Esophagus (tissue), 2 donors: ENCODE measurements around the gene CDC42BPA. TPM values are rescaled to one million over a fixed set of nuclear protein-coding genes. Genes with fewer than 3 reads are reported as not detected.

ENCODE experiments used
- H3K27ac ChIP-seq, 2 donors: one replicate each; pipeline ENCODE4 v1.5.1; 2013; ENCODE audit warnings: low read depth in 2 of 2, mild to moderate bottlenecking in 2 of 2, inconsistent platforms in 1 of 2, low read length in 1 of 2, moderate library complexity in 1 of 2
- H3K27me3 ChIP-seq, 2 donors: one replicate each; pipeline ENCODE4 v1.6.1; 2013; ENCODE audit warnings: low read length in 2 of 2, control low read depth in 1 of 2, mild to moderate bottlenecking in 1 of 2; ENCODE audit not compliant: insufficient read depth in 2 of 2, control insufficient read depth in 1 of 2
- H3K36me3 ChIP-seq, 2 donors: one replicate each; pipeline ENCODE4 v1.6.1; 2013; ENCODE audit warnings: low read length in 1 of 2; ENCODE audit not compliant: control insufficient read depth in 2 of 2, insufficient read depth in 2 of 2
- H3K4me1 ChIP-seq, 2 donors: one replicate each; pipeline ENCODE4 v1.6.1; 2013; ENCODE audit warnings: low read length in 1 of 2; ENCODE audit not compliant: control insufficient read depth in 2 of 2, insufficient read depth in 2 of 2
- H3K4me3 ChIP-seq, 2 donors: one replicate each; pipeline ENCODE4 v1.5.1; 2013; ENCODE audit warnings: low read length in 2 of 2, mild to moderate bottlenecking in 2 of 2, low read depth in 1 of 2, moderate library complexity in 1 of 2
- H3K9me3 ChIP-seq, 2 donors: one replicate each; pipeline ENCODE4 v1.6.1; 2013; ENCODE audit warnings: mild to moderate bottlenecking in 2 of 2, low read depth in 1 of 2, low read length in 1 of 2, moderate library complexity in 1 of 2; ENCODE audit not compliant: control insufficient read depth in 2 of 2, insufficient read depth in 1 of 2
- WGBS, 2 donors: extraction: QIAGEN DNeasy Blood & Tissue Kit; methylation state at CpG; one replicate each; pipeline ENCODE4 v1.1.7; 2013; 5-methylcytosine and 5-hydroxymethylcytosine counted together
- polyA plus RNA-seq, 2 donors: library from polyadenylated mRNA; stranded (reverse); fragments of 200-250 nt; gene quantifications; one replicate each; pipeline ENCODE4 v1.2.3, GENCODE V29; 2013
- donor health status: healthy with polysubstance abuse.
- donor health status: Bipolar disorder and iron deficiency.

CDC42BPA gene, protein sequence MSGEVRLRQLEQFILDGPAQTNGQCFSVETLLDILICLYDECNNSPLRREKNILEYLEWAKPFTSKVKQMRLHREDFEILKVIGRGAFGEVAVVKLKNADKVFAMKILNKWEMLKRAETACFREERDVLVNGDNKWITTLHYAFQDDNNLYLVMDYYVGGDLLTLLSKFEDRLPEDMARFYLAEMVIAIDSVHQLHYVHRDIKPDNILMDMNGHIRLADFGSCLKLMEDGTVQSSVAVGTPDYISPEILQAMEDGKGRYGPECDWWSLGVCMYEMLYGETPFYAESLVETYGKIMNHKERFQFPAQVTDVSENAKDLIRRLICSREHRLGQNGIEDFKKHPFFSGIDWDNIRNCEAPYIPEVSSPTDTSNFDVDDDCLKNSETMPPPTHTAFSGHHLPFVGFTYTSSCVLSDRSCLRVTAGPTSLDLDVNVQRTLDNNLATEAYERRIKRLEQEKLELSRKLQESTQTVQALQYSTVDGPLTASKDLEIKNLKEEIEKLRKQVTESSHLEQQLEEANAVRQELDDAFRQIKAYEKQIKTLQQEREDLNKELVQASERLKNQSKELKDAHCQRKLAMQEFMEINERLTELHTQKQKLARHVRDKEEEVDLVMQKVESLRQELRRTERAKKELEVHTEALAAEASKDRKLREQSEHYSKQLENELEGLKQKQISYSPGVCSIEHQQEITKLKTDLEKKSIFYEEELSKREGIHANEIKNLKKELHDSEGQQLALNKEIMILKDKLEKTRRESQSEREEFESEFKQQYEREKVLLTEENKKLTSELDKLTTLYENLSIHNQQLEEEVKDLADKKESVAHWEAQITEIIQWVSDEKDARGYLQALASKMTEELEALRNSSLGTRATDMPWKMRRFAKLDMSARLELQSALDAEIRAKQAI (N-terminal part only)
- 1 to 10 TPM; 2.5 to 3.6 TPM for polyA plus RNA-seq

DNA sequence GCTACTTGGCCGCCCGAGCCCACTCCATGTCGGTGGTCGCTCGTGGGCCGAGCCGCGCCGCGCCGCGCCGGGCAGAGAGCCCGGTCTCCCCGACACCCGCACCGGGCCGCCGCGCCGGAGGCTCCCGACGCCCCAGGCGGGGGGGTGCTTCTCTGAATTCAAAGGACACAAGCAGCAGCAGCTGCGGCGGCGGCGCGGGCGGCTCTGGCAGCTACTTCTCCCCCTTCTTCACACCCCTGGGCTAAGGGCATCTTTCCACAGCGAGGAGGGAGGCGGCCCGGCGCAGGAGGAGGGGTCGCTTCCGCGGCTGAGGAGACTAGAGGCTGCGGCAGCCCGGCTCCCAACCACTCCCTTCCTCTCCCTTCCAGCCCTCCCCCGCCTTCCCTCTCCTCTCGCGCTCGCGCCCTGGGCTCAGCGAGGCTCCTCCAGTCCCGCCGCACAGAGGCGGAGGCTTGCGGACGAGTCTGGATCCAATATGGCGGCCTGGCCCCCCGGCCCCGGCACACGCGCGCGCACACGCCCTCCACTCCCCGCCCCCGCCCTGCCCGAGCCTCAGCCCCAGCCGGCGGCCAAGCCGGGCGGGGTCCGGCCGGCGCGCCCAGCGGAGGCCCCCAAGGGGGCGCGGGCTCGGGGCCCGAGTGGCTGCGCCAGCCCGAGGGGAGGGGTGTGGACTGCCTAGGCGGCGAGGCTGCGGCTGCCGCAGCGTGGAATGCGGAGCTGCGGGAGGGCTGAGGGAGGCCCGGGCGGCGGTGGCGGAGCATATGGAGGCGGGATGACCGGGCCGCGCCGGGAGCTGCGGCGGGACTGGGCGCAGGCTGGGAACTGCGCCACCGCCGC lies at the start of gene CDC42BPA:
Gene CDC42BPA, minus strand, starts transcription at position 477 of the 837 bp plus-strand sequence. CDS start 1,310 bp downstream, outside the sequence.
- whole genome bisulfite sequencing, 2 donors = 0% methylated on average over 61 to 98 of the region's 98 CpGs

DNA sequence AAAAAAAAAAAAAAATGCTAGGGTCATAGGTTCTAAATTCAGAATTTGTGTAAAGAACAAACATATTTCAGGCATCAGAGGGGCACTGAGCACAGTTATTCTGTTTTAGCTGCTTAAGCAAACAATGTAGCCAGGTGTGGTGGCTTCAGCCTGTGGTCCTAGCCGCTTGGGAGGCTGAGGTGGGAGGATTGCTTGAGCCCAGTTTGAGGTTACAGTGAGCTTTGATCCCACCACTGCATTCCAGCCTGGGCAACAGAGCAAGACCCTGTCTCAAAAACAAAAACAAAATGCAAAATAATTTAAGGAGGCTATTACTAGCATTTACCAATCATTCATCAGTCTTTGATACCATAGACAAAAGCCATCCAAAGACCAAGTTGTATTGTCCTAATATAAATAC lies 49.7 kb upstream of the CDC42BPA start:
- H3K36me3 ChIP-seq = no peaks in the 10 kb centered on the region
- WGBS, 2 donors = 89 to 94% methylated on average over 1 of the region's 1 CpG
- H3K4me3 ChIP-seq = no peak overlapping the region
- no peak overlapping the region for H3K27ac ChIP-seq
- H3K9me3 ChIP-seq = no peaks in the 10 kb centered on the region
- H3K4me1 ChIP-seq = no peaks in the 10 kb centered on the region
- no peaks in the 10 kb centered on the region for H3K27me3 ChIP-seq

More for the DNA sequence above, at the start of gene CDC42BPA:
- Histone ChIP-seq H3K4me1 (no peaks in the 10 kb centered on the region), H3K4me3 (peak within 1 kb of the TSS; percentile 77 to 89), H3K9me3 (no peaks in the 10 kb centered on the region), H3K27me3 (no peaks in the 10 kb centered on the region), H3K27ac (peak within 1 kb of the TSS; percentile 84 to 85), H3K36me3 (no peaks in the 10 kb centered on the region)

DNA sequence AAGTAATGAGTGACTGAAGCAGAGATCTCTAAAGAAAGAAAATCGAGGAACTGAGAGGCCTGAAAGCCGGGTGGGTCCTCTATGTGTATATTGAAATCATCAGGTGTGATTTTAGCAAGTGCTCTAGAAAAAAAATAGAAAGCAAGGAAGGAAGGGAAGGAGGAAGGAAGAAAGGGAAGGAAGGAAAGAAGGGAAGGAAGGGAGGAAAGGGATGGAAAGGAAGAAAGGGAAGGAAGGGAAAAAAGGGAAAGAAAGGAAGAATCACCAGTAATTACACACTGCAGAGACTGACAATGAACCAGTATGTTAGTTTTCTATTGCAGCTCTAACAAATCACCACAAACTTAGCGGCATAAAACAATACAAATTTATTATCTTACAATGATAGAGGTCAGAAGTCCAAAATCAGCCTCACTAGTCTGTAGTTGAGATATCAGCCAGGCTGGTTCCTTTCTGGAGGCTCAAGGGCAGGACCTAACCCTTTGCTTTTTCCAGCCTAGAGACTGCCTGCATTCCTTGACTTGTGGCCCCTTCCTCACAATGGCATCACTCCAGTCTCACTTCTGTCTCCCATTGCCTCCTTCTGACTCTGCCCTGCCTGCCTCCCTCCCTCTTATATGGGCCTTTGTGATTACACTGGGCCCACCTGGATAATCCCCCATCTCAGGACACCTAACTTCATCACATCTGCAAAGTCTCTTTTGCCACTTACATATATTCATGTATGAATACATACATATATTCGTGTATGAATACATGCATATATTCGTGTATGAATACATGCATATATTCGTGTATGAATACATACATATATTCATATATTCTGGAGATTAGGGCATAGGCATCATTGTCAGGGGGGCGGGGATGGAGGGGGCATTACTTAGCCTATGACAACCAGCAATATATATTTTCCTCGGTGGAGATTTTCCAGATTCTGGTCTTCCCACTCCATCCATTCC lies 47.5 kb upstream of the CDC42BPA start:
- WGBS, 2 donors = 81 to 92% methylated on average over 8 of the region's 8 CpGs
- Histone ChIP-seq H3K4me1 (no peaks in the 10 kb centered on the region), H3K27ac (no peak overlapping the region), H3K27me3 (no peaks in the 10 kb centered on the region), H3K9me3 (no peaks in the 10 kb centered on the region), H3K4me3 (no peak overlapping the region), H3K36me3 (no peaks in the 10 kb centered on the region)

DNA sequence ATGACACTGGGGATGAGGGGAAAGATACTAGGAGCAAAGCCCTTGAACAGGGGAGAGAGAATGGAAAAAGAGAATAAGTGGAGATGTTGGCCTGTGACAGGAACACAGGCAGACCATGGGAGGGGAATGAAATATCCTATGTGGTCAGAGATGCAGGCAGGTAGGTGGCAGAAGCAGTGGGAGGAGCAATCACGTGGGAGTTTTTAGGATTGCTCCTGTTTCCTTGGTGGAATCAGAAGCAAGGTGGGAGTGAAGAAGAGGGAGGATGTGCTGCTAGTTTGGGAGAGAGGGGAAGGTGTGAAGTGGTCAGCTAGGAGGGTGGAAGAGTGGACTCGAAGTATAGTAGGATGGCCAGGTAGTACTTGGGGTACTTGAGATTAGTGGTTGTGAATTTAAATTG lies 46.4 kb upstream of the CDC42BPA start:
- H3K9me3 ChIP-seq = no peaks in the 10 kb centered on the region
- H3K4me3 ChIP-seq = no peak overlapping the region
- no peak overlapping the region for H3K27ac ChIP-seq
- H3K4me1 ChIP-seq = no peaks in the 10 kb centered on the region
- H3K36me3 ChIP-seq = no peaks in the 10 kb centered on the region
- WGBS, 2 donors = 68 to 72% methylated on average over 2 of the region's 2 CpGs
- H3K27me3 ChIP-seq = no peaks in the 10 kb centered on the region

DNA sequence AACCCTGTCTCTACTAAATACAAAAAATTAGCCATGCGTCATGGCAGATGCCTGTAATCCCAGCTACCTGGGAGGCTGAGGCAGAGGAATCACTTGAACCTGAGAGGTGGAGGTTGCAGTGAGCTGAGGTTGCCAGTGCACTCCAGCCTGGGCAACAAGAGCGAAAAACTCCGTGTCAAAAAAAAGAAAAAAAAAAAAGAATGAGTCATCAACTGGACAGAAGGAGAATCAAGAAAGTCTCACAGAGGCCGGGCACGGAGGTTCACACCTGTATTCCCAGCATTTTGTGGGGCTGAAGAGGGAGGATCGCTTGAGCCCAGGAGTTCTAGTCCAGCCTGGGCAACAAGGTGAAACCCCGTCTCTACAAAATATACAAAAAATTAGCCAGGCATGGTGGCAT lies 45.5 kb upstream of the CDC42BPA start:
- Histone ChIP-seq H3K4me3 (no peak overlapping the region), H3K27ac (no peak overlapping the region), H3K9me3 (no peaks in the 10 kb centered on the region), H3K36me3 (no peaks in the 10 kb centered on the region), H3K4me1 (no peaks in the 10 kb centered on the region), H3K27me3 (no peaks in the 10 kb centered on the region)
- 91 to 94% methylated on average over 7 of the region's 7 CpGs for WGBS, 2 donors

DNA sequence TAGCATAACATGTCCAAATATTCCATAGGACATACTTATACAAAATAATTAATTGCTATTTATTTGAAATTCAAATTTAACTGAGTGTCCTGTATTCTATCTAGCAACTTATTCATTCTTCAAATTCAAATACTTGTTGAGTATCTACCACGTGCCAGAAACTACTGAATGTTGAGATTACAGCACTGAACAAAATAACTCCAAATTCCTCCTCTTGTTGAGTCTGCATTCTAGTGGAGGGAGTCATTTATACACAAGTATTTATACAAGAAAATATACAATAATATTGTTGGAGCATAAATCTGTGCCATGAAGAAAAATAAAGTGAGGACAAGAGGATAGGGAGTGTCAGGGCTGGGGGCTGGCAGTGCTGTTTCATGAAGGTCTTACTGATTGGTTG lies 43.7 kb upstream of the CDC42BPA start:
- Histone ChIP-seq H3K36me3 (no peaks in the 10 kb centered on the region), H3K27ac (no peak overlapping the region), H3K9me3 (no peaks in the 10 kb centered on the region), H3K4me1 (peaks cover 0 to 2% of the 10 kb centered on the region in 2 donors), H3K27me3 (no peaks in the 10 kb centered on the region), H3K4me3 (no peak overlapping the region)
- 62 to 71% methylated on average over 1 of the region's 1 CpG for WGBS, 2 donors

DNA sequence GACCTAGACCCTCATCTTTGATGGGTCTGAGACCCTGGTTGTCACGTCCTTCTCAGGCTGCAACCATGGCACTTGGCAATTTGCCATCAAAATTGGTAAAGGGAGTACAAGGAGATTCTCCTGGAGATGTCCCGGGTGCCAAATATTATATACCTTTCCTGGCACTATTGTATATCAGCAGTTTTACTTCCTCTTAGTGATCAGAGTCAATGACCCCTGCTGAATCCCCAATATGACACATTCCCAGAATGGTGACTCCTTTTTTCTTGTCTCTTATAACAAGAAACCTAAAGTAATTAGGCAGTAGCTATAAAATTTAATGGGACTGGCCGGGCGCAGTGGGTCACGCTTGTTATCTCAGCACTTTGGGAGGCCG lies 39.6 kb upstream of the CDC42BPA start:
- Histone ChIP-seq H3K9me3 (peaks cover 0 to 2% of the 10 kb centered on the region in 2 donors), H3K27me3 (no peaks in the 10 kb centered on the region), H3K4me3 (no peak overlapping the region), H3K4me1 (peaks cover 0 to 2% of the 10 kb centered on the region in 2 donors), H3K36me3 (no peaks in the 10 kb centered on the region), H3K27ac (peak overlapping the region; percentile 9 to 26)
- WGBS, 2 donors = 84 to 85% methylated on average over 6 of the region's 6 CpGs

DNA sequence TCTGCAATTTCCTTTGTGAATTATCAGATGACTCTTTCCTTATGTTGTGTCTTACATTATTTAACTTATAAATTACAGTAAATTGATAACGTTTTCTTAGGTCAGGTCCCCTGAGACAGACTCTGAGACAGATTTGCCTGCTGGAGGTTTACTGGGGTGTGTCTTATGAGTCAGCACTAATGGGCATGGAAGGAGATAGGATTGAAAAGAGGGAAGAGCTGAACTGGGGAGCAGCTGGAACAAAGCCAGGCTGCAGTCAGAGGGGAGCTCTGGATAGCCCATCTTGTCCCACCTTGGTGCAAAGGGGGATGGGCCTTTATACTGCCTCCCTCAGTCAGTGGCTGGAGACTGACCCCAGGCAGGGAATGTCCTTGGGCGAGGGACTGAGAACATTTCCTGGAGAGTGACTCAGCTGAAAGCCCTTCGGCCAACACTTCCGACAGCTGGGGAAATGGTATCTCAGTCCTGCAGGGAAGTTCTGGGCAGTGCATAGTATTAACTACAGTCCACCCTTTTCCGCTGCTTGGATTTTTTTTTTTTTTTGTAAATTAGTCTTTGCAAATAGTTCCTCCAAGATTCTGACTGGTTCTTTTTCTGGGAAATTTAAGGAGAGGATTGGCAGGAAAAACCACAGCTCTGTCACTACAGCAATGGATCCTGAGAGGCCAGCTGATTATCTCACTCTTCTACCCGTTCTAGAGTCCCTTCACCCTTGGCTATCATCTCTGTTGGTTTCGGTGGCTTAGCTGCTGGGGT lies 39.1 kb upstream of the CDC42BPA start:
- Histone ChIP-seq H3K4me1 (peaks cover 0 to 2% of the 10 kb centered on the region in 2 donors), H3K27me3 (no peaks in the 10 kb centered on the region), H3K4me3 (no peak overlapping the region), H3K27ac (peak overlapping the region; percentile 9 to 26), H3K36me3 (no peaks in the 10 kb centered on the region), H3K9me3 (peaks cover 0 to 2% of the 10 kb centered on the region in 2 donors)
- WGBS, 2 donors = 45 to 47% methylated on average over 7 of the region's 7 CpGs
